NB4 (cell line): ENCODE results near the gene KLK13.

Experiments
- POLR2A ChIP-seq: IDR thresholded peaks from 2 replicates; pipeline ENCODE4 v1.6.1; 2011; ENCODE audit warnings: mild to moderate bottlenecking; ENCODE audit not compliant: insufficient read length; ENCODE audit errors: extremely low read depth
- TF ChIP-seq, protein P1 (sequence below): IDR thresholded peaks from one replicate; pipeline ENCODE4 v1.5.1; 2012; ENCODE audit warnings: low read depth, low read length

DNA sequence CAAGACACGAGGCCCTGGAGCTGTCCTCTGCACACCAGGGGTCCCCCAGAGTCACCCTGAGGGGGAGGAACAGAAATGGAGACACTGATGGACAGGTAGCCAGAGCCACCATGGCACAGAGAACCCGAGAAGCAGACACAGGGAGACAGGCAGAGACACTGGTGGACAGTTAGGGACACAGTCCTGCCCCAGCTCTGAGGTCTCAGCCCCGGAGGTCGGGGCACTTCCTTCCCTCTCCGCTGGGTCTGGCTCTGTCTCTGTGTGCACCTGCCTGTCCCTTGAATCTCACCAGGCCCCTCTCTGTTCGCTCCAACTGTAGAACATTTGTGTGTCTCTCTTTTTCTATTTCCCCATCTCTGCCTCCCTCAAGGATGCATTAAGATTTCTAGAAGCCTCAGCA, 13.2 kb upstream of the KLK13 start:
- no peak for TF ChIP-seq POLR2A
- TF ChIP-seq, protein P1, sequence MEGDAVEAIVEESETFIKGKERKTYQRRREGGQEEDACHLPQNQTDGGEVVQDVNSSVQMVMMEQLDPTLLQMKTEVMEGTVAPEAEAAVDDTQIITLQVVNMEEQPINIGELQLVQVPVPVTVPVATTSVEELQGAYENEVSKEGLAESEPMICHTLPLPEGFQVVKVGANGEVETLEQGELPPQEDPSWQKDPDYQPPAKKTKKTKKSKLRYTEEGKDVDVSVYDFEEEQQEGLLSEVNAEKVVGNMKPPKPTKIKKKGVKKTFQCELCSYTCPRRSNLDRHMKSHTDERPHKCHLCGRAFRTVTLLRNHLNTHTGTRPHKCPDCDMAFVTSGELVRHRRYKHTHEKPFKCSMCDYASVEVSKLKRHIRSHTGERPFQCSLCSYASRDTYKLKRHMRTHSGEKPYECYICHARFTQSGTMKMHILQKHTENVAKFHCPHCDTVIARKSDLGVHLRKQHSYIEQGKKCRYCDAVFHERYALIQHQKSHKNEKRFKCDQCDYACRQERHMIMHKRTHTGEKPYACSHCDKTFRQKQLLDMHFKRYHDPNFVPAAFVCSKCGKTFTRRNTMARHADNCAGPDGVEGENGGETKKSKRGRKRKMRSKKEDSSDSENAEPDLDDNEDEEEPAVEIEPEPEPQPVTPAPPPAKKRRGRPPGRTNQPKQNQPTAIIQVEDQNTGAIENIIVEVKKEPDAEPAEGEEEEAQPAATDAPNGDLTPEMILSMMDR = no peak
